Keratinocyte (primary cell): ENCODE data around the gene DUSP18.

Experiments
- EZH2 ChIP-seq: IDR thresholded peaks from one replicate; pipeline ENCODE4 v1.6.1; 2012; ENCODE audit warnings: inconsistent platforms, mild to moderate bottlenecking, low read length, moderate library complexity
- TF ChIP-seq, protein P1 (sequence below), 3 experiments: IDR thresholded peaks in 1 of 3; conservative IDR thresholded peaks in 1 of 3; optimal IDR thresholded peaks in 1 of 3; 2 replicates in 2 of 3; 3 replicates in 1 of 3; pipeline versions ENCODE3 to v1.5.1; 2011; ENCODE audit warnings: low read length in 3 of 3, mild to moderate bottlenecking in 3 of 3, moderate library complexity in 2 of 3, control low read depth in 1 of 3, inconsistent platforms in 1 of 3; ENCODE audit not compliant: insufficient read depth in 2 of 3; ENCODE audit errors: extremely low read depth in 1 of 3

DNA sequence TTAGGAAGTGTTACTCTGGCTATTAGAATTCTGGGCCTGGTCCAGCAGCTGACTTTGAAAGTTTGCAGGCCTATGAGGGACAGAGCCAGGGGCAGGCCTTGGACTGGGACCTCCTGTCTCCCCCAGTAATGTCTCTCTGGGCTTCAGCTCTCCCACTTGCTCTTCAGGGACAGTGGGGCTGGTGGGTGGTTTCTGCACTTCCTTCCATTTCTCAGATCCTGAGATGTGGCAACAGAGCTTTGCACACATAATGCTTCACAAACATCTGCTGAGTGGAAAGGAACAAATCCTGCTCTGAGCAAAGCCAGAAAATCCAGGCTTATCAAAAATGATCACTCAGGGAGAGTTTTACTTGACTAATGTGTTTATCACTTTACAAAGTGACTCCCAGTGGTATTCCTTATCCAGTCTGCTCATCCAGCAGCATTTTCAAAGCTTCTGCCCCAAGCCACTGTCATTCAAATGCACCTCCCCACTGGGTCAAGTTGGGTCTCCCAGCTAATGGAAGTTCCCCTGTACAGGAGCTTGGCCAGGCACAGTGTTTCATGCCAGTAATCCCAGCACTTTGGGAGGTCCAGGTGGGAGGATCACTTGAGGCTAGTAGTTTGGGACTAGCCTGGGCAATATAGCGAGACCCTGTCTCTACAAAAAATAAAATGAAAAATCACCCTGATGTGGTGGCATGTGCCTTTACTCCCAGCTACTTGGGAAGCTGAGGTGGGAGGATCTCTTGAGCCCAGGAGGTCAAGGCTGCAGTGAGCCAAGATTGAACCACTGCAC, 13.5 kb upstream of the DUSP18 start:
- TF ChIP-seq, protein P1, sequence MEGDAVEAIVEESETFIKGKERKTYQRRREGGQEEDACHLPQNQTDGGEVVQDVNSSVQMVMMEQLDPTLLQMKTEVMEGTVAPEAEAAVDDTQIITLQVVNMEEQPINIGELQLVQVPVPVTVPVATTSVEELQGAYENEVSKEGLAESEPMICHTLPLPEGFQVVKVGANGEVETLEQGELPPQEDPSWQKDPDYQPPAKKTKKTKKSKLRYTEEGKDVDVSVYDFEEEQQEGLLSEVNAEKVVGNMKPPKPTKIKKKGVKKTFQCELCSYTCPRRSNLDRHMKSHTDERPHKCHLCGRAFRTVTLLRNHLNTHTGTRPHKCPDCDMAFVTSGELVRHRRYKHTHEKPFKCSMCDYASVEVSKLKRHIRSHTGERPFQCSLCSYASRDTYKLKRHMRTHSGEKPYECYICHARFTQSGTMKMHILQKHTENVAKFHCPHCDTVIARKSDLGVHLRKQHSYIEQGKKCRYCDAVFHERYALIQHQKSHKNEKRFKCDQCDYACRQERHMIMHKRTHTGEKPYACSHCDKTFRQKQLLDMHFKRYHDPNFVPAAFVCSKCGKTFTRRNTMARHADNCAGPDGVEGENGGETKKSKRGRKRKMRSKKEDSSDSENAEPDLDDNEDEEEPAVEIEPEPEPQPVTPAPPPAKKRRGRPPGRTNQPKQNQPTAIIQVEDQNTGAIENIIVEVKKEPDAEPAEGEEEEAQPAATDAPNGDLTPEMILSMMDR (optimal IDR thresholded peaks at IDR 0.05 in 1 of 3, IDR thresholded peaks at IDR 0.05 in 1 of 3, conservative IDR thresholded peaks at IDR 0.05 in 1 of 3; ENCODE audit: extremely low read depth in 1 of 3, insufficient read depth in 2 of 3, low read length in 3 of 3): no peak
- TF ChIP-seq EZH2: no peak
